Measurements from ENCODE around the gene SOHLH1.

DNA sequence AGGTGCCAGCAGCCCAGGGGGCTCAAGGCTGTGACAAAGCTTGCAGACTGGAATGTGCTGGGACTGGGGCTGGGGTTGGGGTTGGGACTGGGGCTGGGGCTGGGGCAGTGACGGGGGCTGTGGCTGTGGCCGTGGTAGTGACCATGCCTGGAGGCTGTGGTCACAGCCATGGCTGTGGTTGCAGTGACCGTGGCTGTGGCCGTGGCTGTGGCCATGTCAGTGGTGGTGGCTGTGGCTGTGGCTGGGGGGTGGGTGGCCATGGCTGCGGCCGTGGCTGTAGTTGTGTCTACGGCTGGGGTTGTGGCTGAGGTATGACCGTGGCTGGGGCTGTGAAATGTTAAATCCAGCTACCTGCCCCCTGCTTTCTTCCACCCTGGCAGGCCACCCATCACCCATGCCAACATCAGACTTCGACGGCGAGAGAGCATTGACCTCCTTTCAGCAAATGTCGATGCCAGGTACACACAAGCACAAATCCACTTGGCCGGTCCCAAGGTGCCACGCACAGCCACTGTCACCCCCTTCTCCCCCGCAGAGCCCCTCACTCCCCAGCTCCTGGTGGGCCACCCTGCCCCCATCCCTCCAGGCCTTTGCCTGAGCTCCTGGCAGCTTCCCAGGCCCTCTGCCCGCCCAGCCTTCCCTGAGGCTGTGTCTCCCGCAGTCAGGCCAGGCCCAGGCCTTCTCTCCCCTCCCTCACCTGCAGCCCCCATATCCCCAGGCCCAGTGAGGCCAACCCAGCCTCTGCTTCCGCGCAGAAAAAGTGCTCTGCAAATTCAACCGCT is 20.9 kb downstream of the SOHLH1 start:
- TF ChIP-seq, protein P1, sequence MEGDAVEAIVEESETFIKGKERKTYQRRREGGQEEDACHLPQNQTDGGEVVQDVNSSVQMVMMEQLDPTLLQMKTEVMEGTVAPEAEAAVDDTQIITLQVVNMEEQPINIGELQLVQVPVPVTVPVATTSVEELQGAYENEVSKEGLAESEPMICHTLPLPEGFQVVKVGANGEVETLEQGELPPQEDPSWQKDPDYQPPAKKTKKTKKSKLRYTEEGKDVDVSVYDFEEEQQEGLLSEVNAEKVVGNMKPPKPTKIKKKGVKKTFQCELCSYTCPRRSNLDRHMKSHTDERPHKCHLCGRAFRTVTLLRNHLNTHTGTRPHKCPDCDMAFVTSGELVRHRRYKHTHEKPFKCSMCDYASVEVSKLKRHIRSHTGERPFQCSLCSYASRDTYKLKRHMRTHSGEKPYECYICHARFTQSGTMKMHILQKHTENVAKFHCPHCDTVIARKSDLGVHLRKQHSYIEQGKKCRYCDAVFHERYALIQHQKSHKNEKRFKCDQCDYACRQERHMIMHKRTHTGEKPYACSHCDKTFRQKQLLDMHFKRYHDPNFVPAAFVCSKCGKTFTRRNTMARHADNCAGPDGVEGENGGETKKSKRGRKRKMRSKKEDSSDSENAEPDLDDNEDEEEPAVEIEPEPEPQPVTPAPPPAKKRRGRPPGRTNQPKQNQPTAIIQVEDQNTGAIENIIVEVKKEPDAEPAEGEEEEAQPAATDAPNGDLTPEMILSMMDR (IDR thresholded peaks at IDR 0.05): no peak
- TF ChIP-seq POLR2AphosphoS5 (IDR thresholded peaks at IDR 0.05): no peak
- TF ChIP-seq POLR2A (IDR thresholded peaks at IDR 0.05): no peak

Data from sigmoid colon (tissue), 4 donors.